22Rv1 (cell line): ENCODE measurements around the gene SLC1A2.
A peak's percentile ranks its signal among the peaks of the same experiment; 100 is the strongest.

ENCODE experiments used
- H3K27ac ChIP-seq: fragments of 450-650 bp; 2 replicates; pipeline ENCODE4 v1.5.1; 2017
- CTCF ChIP-seq: fragments of 450-650 bp; IDR thresholded peaks from 2 replicates; pipeline ENCODE4 v1.5.1; 2017; ENCODE audit warnings: mild to moderate bottlenecking
- ZFX ChIP-seq: fragments of 450-650 bp; IDR thresholded peaks from 2 replicates; pipeline ENCODE4 v1.6.1; 2017; ENCODE audit warnings: antibody characterized with exemption, borderline replicate concordance

Gene SLC1A2

GRCh38 chr11:35419184-35419829 is at the start of gene SLC1A2:
Gene SLC1A2, minus strand, starts transcription at chr11:35419558. Its CDS starts 592 bp downstream, at chr11:35418966.
- TF ChIP-seq ZFX (no peak), CTCF (peak; percentile 37)

GRCh38 chr11:35466058-35466457 is 46.7 kb upstream of the SLC1A2 start:
- H3K27ac ChIP-seq, result no peak overlapping the region

More at GRCh38 chr11:35419184-35419829, at the start of gene SLC1A2:
- no peak within 1 kb of the TSS for H3K27ac ChIP-seq

GRCh38 chr11:35464308-35464707 is 45.0 kb upstream of the SLC1A2 start:
- H3K27ac ChIP-seq, result no peak overlapping the region
- TF ChIP-seq CTCF (no peak), ZFX (no peak)

More at GRCh38 chr11:35466058-35466457, 46.7 kb upstream of the SLC1A2 start:
- no peak for TF ChIP-seq ZFX
- TF ChIP-seq CTCF, result no peak

- TF ChIP-seq CTCF (no peak), ZFX (no peak)
- H3K27ac ChIP-seq, result no peak overlapping the region
These were observed 44.0 kb upstream of the SLC1A2 start for GRCh38 chr11:35463331-35463751.

GRCh38 chr11:35461917-35462538 is 42.7 kb upstream of the SLC1A2 start:
- TF ChIP-seq ZFX, result no peak
- TF ChIP-seq CTCF, result no peak
- no peak overlapping the region for H3K27ac ChIP-seq

GRCh38 chr11:35459489-35459888 is 40.1 kb upstream of the SLC1A2 start:
- H3K27ac ChIP-seq, result no peak overlapping the region
- TF ChIP-seq CTCF, result no peak

DNA sequence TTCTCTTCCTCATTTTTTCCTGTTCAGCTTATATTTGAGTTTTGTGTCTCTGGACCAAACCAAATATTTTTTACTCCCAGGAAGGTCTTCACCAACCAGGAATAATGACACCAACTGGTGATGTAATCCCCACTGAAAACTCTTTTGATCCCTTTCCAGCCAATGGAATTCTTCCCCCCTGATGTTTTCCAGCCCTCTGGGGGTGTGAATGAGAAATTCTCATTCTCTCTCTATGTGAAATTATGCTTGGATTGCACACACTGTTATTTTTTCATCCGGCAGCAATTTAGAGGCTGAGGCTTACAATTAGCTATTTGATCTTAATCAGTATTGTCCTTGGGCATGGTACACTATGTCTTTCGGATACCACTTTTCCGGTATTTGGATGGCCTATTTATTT is 39.5 kb upstream of the SLC1A2 start:
- no peak overlapping the region for H3K27ac ChIP-seq
- no peak for TF ChIP-seq ZFX
- TF ChIP-seq CTCF, result no peak
